RWPE1 (cell line): ENCODE results near the gene AGAP1.

Experiments
- CTCF ChIA-PET: fragments of 350-600 bp; sonication (Branson Sonifier 250); formaldehyde crosslinking; extraction: SDS; loops from one replicate; lab custom pipeline; 2021; lab: Yijun Ruan, JAX
- POLR2A ChIA-PET: fragments of 400-600 bp; formaldehyde crosslinking; extraction: SDS; loops from one replicate; lab custom pipeline; 2020; ENCODE audit warnings: antibody characterized with exemption; ENCODE audit not compliant: low non-redundant PET; lab: Yijun Ruan, JAX
- DNase-seq: peaks from one replicate; pipeline ENCODE4 v3.0.0; 2012; ENCODE audit warnings: low spot score
- H3K27ac ChIP-seq: fragments of 450-650 bp; 2 replicates; pipeline ENCODE4 v1.5.1; 2017
- TF ChIP-seq, protein P1 (sequence below): fragments of 450-650 bp; conservative IDR thresholded peaks from 2 replicates; pipeline ENCODE4 v1.5.1; 2017; ENCODE audit warnings: low read depth, mild to moderate bottlenecking

The AGAP1 gene

DNA sequence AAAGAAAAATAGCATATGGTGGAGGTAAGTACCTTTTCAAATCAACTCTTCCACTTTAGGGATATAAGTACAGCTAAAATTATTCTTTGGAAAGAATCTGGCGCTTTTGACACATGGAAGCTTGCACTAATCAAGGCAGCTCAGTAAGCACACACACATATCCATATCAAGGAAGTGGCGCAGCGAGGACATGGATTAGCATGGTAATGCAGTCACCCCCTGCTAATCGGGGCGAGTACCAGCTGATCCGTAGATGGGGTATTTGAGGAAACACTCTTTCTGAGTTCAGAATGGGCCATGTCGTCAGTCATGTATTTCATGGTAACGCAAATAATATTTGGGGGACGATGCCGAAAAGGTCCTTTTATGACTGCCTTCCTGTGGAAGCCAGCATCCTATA is 429.0 kb downstream of the AGAP1 start:
- no peak overlapping the region for H3K27ac ChIP-seq
- TF ChIP-seq, protein P1, sequence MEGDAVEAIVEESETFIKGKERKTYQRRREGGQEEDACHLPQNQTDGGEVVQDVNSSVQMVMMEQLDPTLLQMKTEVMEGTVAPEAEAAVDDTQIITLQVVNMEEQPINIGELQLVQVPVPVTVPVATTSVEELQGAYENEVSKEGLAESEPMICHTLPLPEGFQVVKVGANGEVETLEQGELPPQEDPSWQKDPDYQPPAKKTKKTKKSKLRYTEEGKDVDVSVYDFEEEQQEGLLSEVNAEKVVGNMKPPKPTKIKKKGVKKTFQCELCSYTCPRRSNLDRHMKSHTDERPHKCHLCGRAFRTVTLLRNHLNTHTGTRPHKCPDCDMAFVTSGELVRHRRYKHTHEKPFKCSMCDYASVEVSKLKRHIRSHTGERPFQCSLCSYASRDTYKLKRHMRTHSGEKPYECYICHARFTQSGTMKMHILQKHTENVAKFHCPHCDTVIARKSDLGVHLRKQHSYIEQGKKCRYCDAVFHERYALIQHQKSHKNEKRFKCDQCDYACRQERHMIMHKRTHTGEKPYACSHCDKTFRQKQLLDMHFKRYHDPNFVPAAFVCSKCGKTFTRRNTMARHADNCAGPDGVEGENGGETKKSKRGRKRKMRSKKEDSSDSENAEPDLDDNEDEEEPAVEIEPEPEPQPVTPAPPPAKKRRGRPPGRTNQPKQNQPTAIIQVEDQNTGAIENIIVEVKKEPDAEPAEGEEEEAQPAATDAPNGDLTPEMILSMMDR = no peak
- POLR2A ChIA-PET = no interaction called here
- DNase-seq = no peak
- CTCF ChIA-PET = interaction anchor here (0.6 kb wide), 2 partner anchors 144 to 504 kb away, joined by 3 to 4 read pairs; no protein-coding TSS in a partner anchor

DNA sequence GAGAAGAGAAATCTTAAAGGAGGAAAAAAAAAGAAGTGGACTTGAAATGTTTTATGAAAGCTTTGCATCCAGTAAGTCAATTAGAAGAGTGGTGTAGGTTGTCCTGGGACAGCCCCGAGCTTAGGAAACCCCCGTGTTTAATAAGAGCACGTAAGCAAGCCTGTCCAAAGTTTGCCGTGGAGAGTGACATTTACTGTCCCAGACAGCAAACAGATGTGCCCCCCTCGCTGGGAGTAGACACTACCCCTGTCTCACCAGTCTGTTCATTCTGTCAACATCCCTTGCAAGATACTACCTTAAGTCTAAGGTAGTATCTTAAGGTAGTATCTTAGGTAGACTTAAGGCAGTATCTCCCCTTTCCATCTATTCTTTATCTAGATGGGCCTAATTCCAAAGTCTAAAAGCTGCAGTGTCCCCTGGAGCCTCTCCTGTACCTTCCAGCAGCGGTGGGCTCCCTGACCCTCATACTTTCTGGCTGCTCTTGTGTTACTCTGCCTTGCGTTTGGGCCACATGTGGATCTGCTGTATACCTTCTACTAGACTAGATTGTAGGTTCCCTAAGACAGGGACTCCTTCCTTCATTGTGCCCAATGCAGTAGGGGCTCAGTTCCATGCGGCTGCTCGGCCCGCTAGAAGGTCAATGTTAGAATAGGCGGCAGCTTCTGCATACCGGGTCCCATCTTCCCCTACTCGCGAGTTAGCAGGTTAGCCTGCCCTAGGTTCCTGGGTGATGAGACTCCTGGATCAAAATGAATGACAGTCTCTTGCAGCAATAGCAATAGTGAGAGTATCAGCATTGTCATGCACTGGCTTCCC is 430.2 kb downstream of the AGAP1 start:
- no peak for DNase-seq
- H3K27ac ChIP-seq = no peak overlapping the region
- POLR2A ChIA-PET = no interaction called here
- TF ChIP-seq, protein P1 = no peak
- CTCF ChIA-PET = no interaction called here

DNA sequence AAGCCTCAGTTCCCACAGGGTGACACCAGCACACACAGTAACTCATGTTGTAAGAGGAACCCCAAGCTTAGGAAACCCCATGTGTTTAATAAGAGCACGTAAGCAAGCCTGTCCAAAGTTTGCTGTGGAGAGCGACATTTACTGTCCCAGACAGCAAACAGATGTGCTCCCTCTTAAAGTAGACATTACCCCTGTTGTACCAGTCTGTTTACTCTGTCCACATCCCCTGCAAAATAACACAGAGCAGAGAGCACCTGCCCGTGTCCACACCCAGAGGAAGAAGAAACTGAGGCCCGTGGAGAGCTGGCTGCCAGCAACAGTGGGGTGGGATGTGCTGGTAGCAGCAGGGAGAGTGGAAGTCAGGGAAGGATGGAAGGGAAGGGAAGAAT is 430.8 kb downstream of the AGAP1 start:
- DNase-seq = no peak
- TF ChIP-seq, protein P1 = no peak
- no peak overlapping the region for H3K27ac ChIP-seq
- CTCF ChIA-PET = no interaction called here
- POLR2A ChIA-PET = no interaction called here

DNA sequence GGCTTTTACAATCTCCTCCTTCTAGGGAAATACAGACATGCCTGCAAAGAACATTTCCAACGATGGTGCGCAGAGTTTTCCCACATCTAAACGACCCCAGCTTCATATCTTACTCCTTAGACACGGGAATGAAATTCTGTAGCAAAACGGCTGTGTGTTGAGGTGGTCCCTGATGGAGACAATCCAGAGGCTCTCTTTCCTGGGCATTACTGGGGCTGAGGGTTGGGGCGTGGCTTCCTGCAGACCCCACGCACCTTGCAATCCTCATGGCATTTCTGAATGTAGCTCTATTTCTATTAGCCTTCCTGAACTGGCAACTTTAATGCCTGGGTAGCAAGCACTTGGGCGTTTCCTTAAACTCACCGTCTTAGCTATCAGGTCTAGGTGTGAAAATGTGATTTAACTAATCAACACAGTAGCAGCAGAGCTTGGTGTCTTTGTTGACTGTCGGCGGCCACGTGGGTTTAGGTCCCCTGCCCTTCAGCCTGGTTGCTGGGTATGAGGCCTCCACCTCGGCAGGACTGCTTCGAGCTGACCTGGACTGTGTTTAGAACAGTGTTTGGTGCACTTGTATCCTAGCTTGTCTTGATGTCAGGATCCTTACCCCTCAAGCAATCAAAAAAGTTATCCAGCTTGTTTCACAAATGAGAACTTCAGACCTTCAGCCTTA is 431.5 kb downstream of the AGAP1 start:
- ChIA-PET POLR2A (interaction anchor here (0.6 kb wide), 1 partner anchor 20 kb away, joined by 3 read pairs; no protein-coding TSS in a partner anchor), CTCF (no interaction called here)
- no peak for DNase-seq
- TF ChIP-seq, protein P1 = no peak
- H3K27ac ChIP-seq = no peak overlapping the region

DNA sequence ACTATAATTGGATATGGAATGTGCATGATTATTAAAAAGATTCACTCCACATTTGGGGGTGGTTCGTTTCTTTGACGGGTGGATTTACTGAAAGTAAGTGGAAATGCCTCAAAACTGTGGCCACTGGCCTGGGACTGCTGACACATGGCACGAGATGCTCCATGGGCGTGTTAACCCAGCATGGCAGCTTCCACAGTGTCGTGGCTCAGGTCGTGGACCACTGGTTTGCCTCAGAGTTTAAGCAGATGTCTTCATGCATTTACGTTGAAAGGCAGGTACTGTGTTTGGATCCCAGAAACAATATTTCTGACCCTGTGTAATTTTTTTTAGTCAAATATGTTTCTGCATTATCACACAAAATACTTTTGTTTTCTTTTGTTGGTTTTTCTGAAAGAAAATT is 432.4 kb downstream of the AGAP1 start:
- TF ChIP-seq, protein P1 = no peak
- ChIA-PET POLR2A (no interaction called here), CTCF (no interaction called here)

DNA sequence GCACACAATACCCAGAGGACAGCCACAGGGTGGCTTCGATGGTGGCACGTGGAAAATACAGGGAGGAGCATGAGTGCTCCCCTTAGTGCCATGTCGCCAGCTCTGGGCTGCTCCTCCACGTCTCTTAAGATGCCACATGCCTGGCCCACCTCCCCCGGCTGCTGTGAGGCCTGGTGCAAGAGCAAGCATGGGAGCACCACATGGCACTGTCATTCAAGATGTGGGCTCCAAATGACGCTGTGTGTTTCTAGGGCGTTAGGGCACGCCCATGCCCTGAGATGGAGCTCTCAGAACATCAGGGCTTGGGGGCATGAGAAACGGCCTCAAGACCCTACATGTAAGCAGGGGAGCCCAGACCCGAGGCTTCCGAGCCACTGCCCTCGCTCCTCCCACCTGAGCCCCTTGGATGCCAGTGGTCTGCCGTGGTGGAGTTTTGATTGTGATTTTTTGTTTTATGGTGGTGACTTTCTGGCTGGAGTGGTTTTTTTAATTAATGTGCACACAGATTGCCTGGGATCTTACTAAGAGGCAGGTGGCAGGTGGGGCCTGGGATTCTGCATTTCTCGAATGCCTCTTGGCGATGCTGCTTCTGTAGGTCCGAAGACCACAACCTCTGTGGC is 435.0 kb downstream of the AGAP1 start:
- CTCF ChIA-PET = no interaction called here
- TF ChIP-seq, protein P1 = no peak
- POLR2A ChIA-PET = no interaction called here
- no peak for DNase-seq
- no peak overlapping the region for H3K27ac ChIP-seq

More for the DNA sequence above, 432.4 kb downstream of the AGAP1 start:
- no peak overlapping the region for H3K27ac ChIP-seq
- DNase-seq = no peak
